ENCODE data around the gene PNKP.

DNA sequence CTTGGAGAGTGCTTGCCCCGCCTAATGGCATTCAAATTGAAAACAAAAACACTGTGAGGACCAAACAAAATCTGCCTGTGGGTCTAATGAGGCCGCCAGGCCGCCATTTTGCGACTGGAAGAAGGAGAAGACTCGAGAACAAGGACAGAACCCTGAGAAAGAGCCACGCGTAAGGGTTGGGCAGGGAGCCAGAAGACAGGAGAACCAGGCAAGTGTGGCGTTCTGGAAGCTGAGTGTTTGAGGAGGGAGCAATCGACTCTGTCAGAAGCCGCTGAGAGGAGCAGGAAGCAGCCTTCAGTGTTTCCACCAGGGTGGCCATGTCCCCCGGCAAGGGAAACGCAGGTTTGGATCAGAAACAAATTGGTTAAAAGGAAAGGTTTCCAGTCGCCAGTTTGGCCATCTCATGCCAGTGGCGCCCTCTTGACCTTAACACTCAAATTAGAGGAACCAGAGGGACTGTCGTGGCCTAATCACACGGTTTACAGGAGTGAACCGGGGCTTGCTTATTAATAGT lies 26.6 kb downstream of the PNKP start:
- TF ChIP-seq, protein P1, sequence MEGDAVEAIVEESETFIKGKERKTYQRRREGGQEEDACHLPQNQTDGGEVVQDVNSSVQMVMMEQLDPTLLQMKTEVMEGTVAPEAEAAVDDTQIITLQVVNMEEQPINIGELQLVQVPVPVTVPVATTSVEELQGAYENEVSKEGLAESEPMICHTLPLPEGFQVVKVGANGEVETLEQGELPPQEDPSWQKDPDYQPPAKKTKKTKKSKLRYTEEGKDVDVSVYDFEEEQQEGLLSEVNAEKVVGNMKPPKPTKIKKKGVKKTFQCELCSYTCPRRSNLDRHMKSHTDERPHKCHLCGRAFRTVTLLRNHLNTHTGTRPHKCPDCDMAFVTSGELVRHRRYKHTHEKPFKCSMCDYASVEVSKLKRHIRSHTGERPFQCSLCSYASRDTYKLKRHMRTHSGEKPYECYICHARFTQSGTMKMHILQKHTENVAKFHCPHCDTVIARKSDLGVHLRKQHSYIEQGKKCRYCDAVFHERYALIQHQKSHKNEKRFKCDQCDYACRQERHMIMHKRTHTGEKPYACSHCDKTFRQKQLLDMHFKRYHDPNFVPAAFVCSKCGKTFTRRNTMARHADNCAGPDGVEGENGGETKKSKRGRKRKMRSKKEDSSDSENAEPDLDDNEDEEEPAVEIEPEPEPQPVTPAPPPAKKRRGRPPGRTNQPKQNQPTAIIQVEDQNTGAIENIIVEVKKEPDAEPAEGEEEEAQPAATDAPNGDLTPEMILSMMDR (IDR thresholded peaks at IDR 0.05; ENCODE audit: control extremely low read depth in 1 of 3, insufficient read depth in 1 of 3, low read depth in 1 of 3, low read length in 3 of 3), result peak in 1 of 3 experiments; percentile 5; a peak in 1 of 4 replicates
- TF ChIP-seq SIRT6 (IDR thresholded peaks at IDR 0.05; ENCODE audit: low read length) (no peak), RXRA (IDR thresholded peaks at IDR 0.05; ENCODE audit: insufficient read depth, low read depth, low read length) (no peak), SIN3A (conservative IDR thresholded peaks at IDR 0.05 in 1 of 2, IDR thresholded peaks at IDR 0.05 in 1 of 2; ENCODE audit: low read depth in 1 of 2, low read length in 2 of 2) (no peak)

All from H1 (cell line).